ENCODE data around the gene HCFC1R1.
"Not testable (repeated sequence)": the region's sequence is repeated elsewhere in the genome, so short reads cannot be mapped to it uniquely, and the experiment has no call there.

Gene HCFC1R1

GRCh38 chr16:3057181-3058138 lies 33.7 kb upstream of the HCFC1R1 start:
- no peak for DNase-seq

GRCh38 chr16:3056336-3057180 lies 32.8 kb upstream of the HCFC1R1 start:
- no peak for DNase-seq

GRCh38 chr16:3055734-3056115 lies 32.0 kb upstream of the HCFC1R1 start:
- not testable (repeated sequence) for DNase-seq

- DNase-seq: peak; percentile 88 to 90
Observed at GRCh38 chr16:3054965-3055733, 31.4 kb upstream of the HCFC1R1 start.

- not testable (repeated sequence) for DNase-seq
Observed at GRCh38 chr16:3053330-3053710, 29.6 kb upstream of the HCFC1R1 start.

GRCh38 chr16:3052571-3053329 lies 29.0 kb upstream of the HCFC1R1 start:
- not testable (repeated sequence) for DNase-seq

GRCh38 chr16:3051494-3051893 lies 27.8 kb upstream of the HCFC1R1 start:
- DNase-seq: peak; percentile 19 to 21

GRCh38 chr16:3051009-3051408 lies 27.3 kb upstream of the HCFC1R1 start:
- DNase-seq: no peak

- peak; percentile 46 to 54 for DNase-seq
Observed at GRCh38 chr16:3050487-3050886, 26.7 kb upstream of the HCFC1R1 start.

GRCh38 chr16:3049921-3050481 lies 26.3 kb upstream of the HCFC1R1 start:
- DNase-seq: no peak

- DNase-seq: no peak
Observed at GRCh38 chr16:3047387-3047720, 23.6 kb upstream of the HCFC1R1 start.

GRCh38 chr16:3046641-3047386 lies 23.1 kb upstream of the HCFC1R1 start:
- DNase-seq: no peak

- no peak for DNase-seq
Observed at GRCh38 chr16:3045758-3046640, 22.3 kb upstream of the HCFC1R1 start, which contains the start of gene MMP25. Gene MMP25, plus strand, starts transcription at chr16:3046561. Its CDS starts 357 bp downstream, at chr16:3046918.

GRCh38 chr16:3044708-3045107 lies 21.0 kb upstream of the HCFC1R1 start:
- no peak for DNase-seq

- DNase-seq: no peak
Observed at GRCh38 chr16:3042376-3042775, 18.6 kb upstream of the HCFC1R1 start.

GRCh38 chr16:3038896-3039295 lies 15.2 kb upstream of the HCFC1R1 start:
- DNase-seq: no peak

GRCh38 chr16:3038256-3038655 lies 14.5 kb upstream of the HCFC1R1 start:
- DNase-seq: no peak

GRCh38 chr16:3036726-3037315 lies 13.1 kb upstream of the HCFC1R1 start, which contains the start of gene BICDL2:
Gene BICDL2, minus strand, starts transcription at chr16:3036944. Its CDS starts 1,448 bp downstream, at chr16:3035496.
- no peak for DNase-seq

- no peak for DNase-seq
Observed at GRCh38 chr16:3035972-3036725, 12.4 kb upstream of the HCFC1R1 start.
